B cell (primary cell): ENCODE measurements around the gene PDZRN3. TPM values are rescaled to one million over a fixed set of nuclear protein-coding genes. Genes with fewer than 3 reads are reported as not detected.

ENCODE experiments used
- ATAC-seq: fragments of 200-7000 bp; cut with Tn5 transposase; one replicate; pipeline ENCODE4 v1.10.0; 2021; ENCODE audit warnings: low read depth, mild to moderate bottlenecking, moderate number of reproducible peaks, moderate library complexity
- CTCF ChIA-PET: fragments of 350-600 bp; sonication (Branson Sonifier 250); formaldehyde crosslinking; loops from one replicate; lab custom pipeline; 2021; ENCODE audit warnings: antibody characterized with exemption, inconsistent platforms; lab: Charles Lee
- POLR2A ChIA-PET: fragments of 350-600 bp; sonication (Branson Sonifier 250); formaldehyde crosslinking; loops from one replicate; lab custom pipeline; 2021; ENCODE audit warnings: antibody characterized with exemption; lab: Charles Lee
- DNase-seq: peaks from one replicate; pipeline ENCODE4 v3.0.0; 2013
- H2AFZ ChIP-seq: 2 replicates; pipeline ENCODE4 v1.6.1; 2012; ENCODE audit warnings: mild to moderate bottlenecking, low read depth, low read length; ENCODE audit not compliant: insufficient read depth, poor library complexity, severe bottlenecking
- H3K27ac ChIP-seq, 2 donors: 1 replicate in 1 of 2; 2 replicates in 1 of 2; pipeline ENCODE4 v1.5.1; 2012 to 2013; ENCODE audit warnings: low read length in 2 of 2, mild to moderate bottlenecking in 2 of 2, moderate library complexity in 1 of 2
- H3K27me3 ChIP-seq, 4 experiments: fragments of 200-600 bp in 1 of 4; sonication (generic) in 1 of 4; replicated peaks in 1 of 4; 1 replicate in 2 of 4; 2 replicates in 2 of 4; pipeline versions ENCODE4 v1.6.1 to v1.7.0; 2013 to 2016; ENCODE audit warnings: low read length in 3 of 4, mild to moderate bottlenecking in 2 of 4, mixed read lengths in 1 of 4, moderate library complexity in 1 of 4; ENCODE audit not compliant: insufficient read depth in 4 of 4, control insufficient read depth in 3 of 4; ENCODE audit errors: control extremely low read depth in 1 of 4
- H3K36me3 ChIP-seq, 2 experiments: replicated peaks in 1 of 2; 1 replicate in 1 of 2; 2 replicates in 1 of 2; pipeline versions ENCODE4 v1.6.1 to v1.7.1; 2013; ENCODE audit warnings: low read length in 1 of 2; ENCODE audit not compliant: insufficient read depth in 2 of 2, control insufficient read depth in 1 of 2; ENCODE audit errors: control extremely low read depth in 1 of 2, extremely low read depth in 1 of 2
- H3K4me1 ChIP-seq, 2 donors: fragments of 200-600 bp in 1 of 2; sonication (generic) in 1 of 2; 1 replicate in 1 of 2; 2 replicates in 1 of 2; pipeline versions ENCODE4 v1.5.1 to v1.6.1; 2013 to 2017; ENCODE audit warnings: low read length in 2 of 2; ENCODE audit not compliant: control insufficient read depth in 2 of 2, insufficient read depth in 2 of 2
- H3K4me2 ChIP-seq: replicated peaks from 2 replicates; pipeline ENCODE3; 2012; ENCODE audit warnings: mild to moderate bottlenecking, low read depth, low read length; ENCODE audit not compliant: poor library complexity, severe bottlenecking
- H3K4me3 ChIP-seq, 5 experiments: fragments of 200-600 bp in 1 of 5; sonication (generic) in 1 of 5; 1 replicate in 3 of 5; 2 replicates in 2 of 5; pipeline versions ENCODE4 v1.5.1 to v1.7.0; 2011 to 2016; ENCODE audit warnings: low read length in 4 of 5, mild to moderate bottlenecking in 4 of 5, low read depth in 2 of 5, control low read depth in 1 of 5, moderate library complexity in 1 of 5; ENCODE audit not compliant: insufficient read depth in 1 of 5; ENCODE audit errors: control extremely low read depth in 1 of 5, extremely low read depth in 1 of 5
- H3K79me2 ChIP-seq: fragments of 200-600 bp; sonication (generic); one replicate; pipeline ENCODE4 v1.6.0; 2016; ENCODE audit warnings: low read length; ENCODE audit not compliant: control insufficient read depth, insufficient read depth
- H3K9ac ChIP-seq: fragments of 200-600 bp; sonication (generic); 2 replicates; pipeline ENCODE4 v1.6.1; 2017; ENCODE audit warnings: mild to moderate bottlenecking, low read length, moderate library complexity
- H3K9me3 ChIP-seq, 3 donors: one replicate each; pipeline versions ENCODE4 v1.6.1 to v1.7.1; 2013; ENCODE audit warnings: low read length in 2 of 3; ENCODE audit not compliant: control insufficient read depth in 2 of 3, insufficient read depth in 1 of 3; ENCODE audit errors: control extremely low read depth in 1 of 3
- H4K20me1 ChIP-seq: 2 replicates; pipeline ENCODE4 v1.6.0; 2012; ENCODE audit warnings: mild to moderate bottlenecking, low read length; ENCODE audit not compliant: insufficient read depth, control insufficient read depth, poor library complexity, severe bottlenecking
- H3K27ac Mint-ChIP-seq: one replicate; pipeline ENCODE4 v1.8.0; 2021; ENCODE audit warnings: mixed read lengths
- H3K27me3 Mint-ChIP-seq: one replicate; pipeline ENCODE4 v1.8.0; 2021; ENCODE audit warnings: mixed read lengths
- H3K4me1 Mint-ChIP-seq: one replicate; pipeline ENCODE4 v1.8.0; 2021; ENCODE audit warnings: mixed read lengths
- H3K4me3 Mint-ChIP-seq: one replicate; pipeline ENCODE4 v1.8.0; 2021; ENCODE audit warnings: mixed read lengths
- H3K9me3 Mint-ChIP-seq: one replicate; pipeline ENCODE4 v1.8.0; 2022; ENCODE audit warnings: mixed read lengths; ENCODE audit not compliant: insufficient read depth
- CTCF ChIP-seq: fragments of 200-600 bp; IDR thresholded peaks from one replicate; pipeline ENCODE4 v1.8.0; 2022; ENCODE audit warnings: antibody characterized with exemption, mild to moderate bottlenecking
- EZH2 ChIP-seq: IDR thresholded peaks from 2 replicates; pipeline ENCODE4 v1.6.1; 2012; ENCODE audit warnings: borderline replicate concordance, low read depth, mild to moderate bottlenecking, moderate library complexity, low read length; ENCODE audit not compliant: insufficient read depth, poor library complexity, severe bottlenecking
- WGBS: methylation state at CpG from one replicate; pipeline ENCODE4 v1.1.5; 2013; ENCODE audit warnings: missing lambda C conversion rate; ENCODE audit not compliant: insufficient coverage; 5-methylcytosine and 5-hydroxymethylcytosine counted together
- intact Hi-C: fragments of 100-400 bp; cut with micrococcal nuclease; formaldehyde crosslinking; loops from one replicate; pipeline ENCODE4 v1.10.0; 2022
- polyA plus RNA-seq: library from polyadenylated mRNA; depleted of rRNA; stranded (reverse); fragments of >200 nt; gene quantifications from 2 replicates; pipeline ENCODE4 v1.2.3, GENCODE V29; 2012
- total RNA-seq, 2 donors: library from RNA; stranded (reverse); fragments of 120-200 nt in 1 of 2; gene quantifications; 1 replicate in 1 of 2; 2 replicates in 1 of 2; pipeline versions ENCODE4 v1.2.3 to v1.2.4, GENCODE V29; 2013 to 2022

The PDZRN3 gene
- total and polyA plus RNA-seq, 2 donors (not counting 1 experiment from before 2014, with no cell fraction given), result not detected

- no peak overlapping the region for H3K27ac ChIP-seq
- no peak for ATAC-seq
- TF ChIP-seq CTCF (no peak), EZH2 (no peak)
- H3K9ac ChIP-seq, result no peak overlapping the region
- DNase-seq, result no peak
- H4K20me1 ChIP-seq, result no peaks in the 10 kb centered on the region
- H3K4me3 ChIP-seq, result no peak overlapping the region
- intact Hi-C loops, result no loop called here
- no peaks in the 10 kb centered on the region for H3K4me1 Mint-ChIP-seq
- CTCF ChIA-PET, result no interaction called here
- H3K9me3 ChIP-seq, result no peaks in the 10 kb centered on the region
- no peak overlapping the region for H2AFZ ChIP-seq
- H3K27me3 ChIP-seq, result no peaks in the 10 kb centered on the region
- 83% methylated on average over 1 of the region's 1 CpG for WGBS
- H3K27ac Mint-ChIP-seq, result no peak overlapping the region
- no peak overlapping the region for H3K4me2 ChIP-seq
- POLR2A ChIA-PET, result no interaction called here
- H3K4me1 ChIP-seq, result no peaks in the 10 kb centered on the region
- no peaks in the 10 kb centered on the region for H3K27me3 Mint-ChIP-seq
- H3K9me3 Mint-ChIP-seq, result no peaks in the 10 kb centered on the region
- no peaks in the 10 kb centered on the region for H3K36me3 ChIP-seq
- H3K79me2 ChIP-seq, result no peaks in the 10 kb centered on the region
- no peak overlapping the region for H3K4me3 Mint-ChIP-seq
Observed at GRCh38 chr3:73605412-73605811, 19.3 kb downstream of the PDZRN3 start.

GRCh38 chr3:73604451-73604850 is 20.3 kb downstream of the PDZRN3 start:
- Mint-ChIP-seq H3K27me3 (no peaks in the 10 kb centered on the region), H3K27ac (no peak overlapping the region)
- CTCF ChIA-PET, result no interaction called here

More at GRCh38 chr3:73604451-73604850, 20.3 kb downstream of the PDZRN3 start:
- no peak overlapping the region for H3K9ac ChIP-seq
- H2AFZ ChIP-seq, result no peak overlapping the region
- no peaks in the 10 kb centered on the region for H3K9me3 ChIP-seq
- H3K79me2 ChIP-seq, result no peaks in the 10 kb centered on the region
- no peaks in the 10 kb centered on the region for H4K20me1 ChIP-seq
- intact Hi-C loops, result no loop called here
- H3K4me2 ChIP-seq, result no peak overlapping the region
- Mint-ChIP-seq H3K4me1 (no peaks in the 10 kb centered on the region), H3K9me3 (no peaks in the 10 kb centered on the region), H3K4me3 (no peak overlapping the region)
- H3K4me3 ChIP-seq, result no peak overlapping the region
- H3K27me3 ChIP-seq, result no peaks in the 10 kb centered on the region
- TF ChIP-seq CTCF, result no peak
- no peak for TF ChIP-seq EZH2
- no peaks in the 10 kb centered on the region for H3K4me1 ChIP-seq
- no peaks in the 10 kb centered on the region for H3K36me3 ChIP-seq
- ATAC-seq (no peak), DNase-seq (no peak)
- POLR2A ChIA-PET, result no interaction called here
- H3K27ac ChIP-seq, result no peak overlapping the region
- WGBS, result 100% methylated on average over 2 of the region's 3 CpGs
